Measurements from ENCODE around the gene RBM14.
"Not testable (repeated sequence)": the region's sequence is repeated elsewhere in the genome, so short reads cannot be mapped to it uniquely, and the experiment has no call there.

The RBM14 gene

DNA sequence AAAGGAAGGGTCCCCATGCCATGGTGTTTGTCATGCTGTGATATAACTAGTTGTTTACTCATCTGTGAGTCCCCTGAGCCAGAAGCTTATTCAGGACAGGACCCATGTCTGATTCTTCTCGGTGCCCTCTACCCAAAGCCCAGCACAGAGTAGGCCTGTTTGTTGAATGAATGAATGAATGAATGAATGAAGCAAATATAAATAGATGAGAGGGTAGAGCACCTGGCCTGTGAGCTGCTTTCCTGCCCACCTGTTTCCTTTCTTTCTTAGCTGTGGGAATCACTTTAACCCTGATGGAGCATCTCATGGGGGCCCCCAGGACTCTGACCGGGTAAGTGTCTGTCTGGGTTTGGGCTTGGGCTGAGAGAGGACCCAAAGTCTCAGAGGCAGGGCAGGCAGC lies 16.2 kb upstream of the RBM14 start:
- DNase-seq, result no peak

DNA sequence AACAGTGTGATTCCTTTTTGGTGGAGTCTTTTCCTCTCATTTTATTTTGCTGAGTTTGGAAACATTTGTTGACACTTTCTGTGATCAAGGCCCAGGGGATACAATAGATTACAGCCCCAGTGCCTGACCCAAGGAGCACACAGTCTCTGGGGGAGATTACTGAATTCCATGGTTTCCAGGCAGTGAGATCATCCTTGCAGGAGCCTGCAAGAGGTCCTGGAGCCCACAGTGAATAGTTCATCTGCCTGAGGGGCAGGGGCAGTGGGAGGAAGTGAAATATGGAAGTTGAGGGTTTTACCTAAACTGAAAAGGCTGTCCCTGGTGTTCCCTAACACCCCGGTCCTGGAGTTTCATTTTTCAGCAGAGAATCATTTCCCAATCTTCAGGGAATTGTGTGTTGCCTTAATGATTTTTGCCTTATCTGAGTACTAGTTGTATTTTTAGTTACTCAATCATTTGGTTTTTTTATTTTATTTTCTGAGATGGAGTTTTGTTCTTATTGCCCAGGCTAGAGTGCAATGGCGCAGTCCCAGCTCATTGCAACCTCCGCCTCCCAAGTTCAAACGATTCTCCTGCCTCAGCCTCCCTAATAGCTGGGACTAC lies 15.7 kb upstream of the RBM14 start:
- DNase-seq, result no peak

DNA sequence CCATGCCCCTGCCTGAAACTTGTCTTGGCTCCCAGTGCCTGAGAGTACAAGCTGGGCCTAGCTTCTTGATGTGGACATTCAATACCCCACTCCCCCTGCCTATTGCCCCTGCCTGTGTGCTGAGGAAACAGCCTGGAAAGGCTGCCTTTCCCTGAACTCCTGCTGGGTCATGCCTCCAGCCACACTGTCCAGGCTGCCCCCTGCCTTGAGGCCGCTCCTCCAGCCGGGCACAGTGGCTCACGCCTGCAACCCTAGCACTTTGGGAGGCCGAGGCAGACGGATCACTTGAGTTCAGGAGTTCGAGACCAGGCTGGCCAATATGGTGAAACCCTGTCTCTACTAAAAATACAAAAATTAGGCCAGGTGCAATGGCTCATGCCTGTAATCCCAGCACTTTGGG lies 13.4 kb upstream of the RBM14 start:
- DNase-seq, result no peak

DNA sequence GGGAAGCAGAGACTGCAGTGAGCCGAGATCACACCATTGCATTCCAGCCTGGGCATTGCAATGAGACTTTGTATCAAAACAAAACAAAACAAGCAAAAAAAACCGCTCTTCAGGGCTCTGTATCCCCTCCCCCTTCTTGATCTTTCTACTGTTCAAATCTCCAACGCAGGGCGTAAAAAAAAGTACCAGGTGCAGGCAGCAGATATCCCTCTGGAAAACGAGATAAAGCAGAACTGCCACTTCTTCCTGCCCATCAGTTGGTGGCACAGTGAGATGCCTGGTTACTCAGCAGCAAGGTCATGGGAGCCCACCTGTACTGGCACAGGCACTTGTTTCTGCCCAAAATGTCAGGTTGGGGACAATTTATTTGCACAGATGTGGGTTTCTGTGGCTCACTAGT lies 12.3 kb upstream of the RBM14 start:
- DNase-seq, result no peak

DNA sequence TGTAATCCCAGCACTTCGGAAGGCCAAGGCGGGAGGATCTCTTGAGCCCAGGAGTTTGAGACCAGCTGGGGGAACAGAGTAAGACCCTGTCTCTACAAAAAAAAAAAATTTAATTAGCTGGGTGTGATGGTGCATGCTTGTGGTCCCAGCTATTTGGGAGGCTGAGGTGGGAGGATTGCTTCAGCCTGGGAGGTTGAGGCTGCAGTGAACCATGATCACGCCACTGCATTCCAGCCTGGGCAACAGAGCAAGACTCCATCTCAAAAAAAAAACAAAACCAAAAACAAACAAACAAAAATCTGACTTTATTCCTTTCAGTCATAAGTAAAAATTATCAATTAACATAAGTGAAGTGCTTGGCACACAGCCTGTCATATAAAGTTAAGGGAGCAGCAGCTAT lies 9.8 kb upstream of the RBM14 start:
- not testable (repeated sequence) for DNase-seq

DNA sequence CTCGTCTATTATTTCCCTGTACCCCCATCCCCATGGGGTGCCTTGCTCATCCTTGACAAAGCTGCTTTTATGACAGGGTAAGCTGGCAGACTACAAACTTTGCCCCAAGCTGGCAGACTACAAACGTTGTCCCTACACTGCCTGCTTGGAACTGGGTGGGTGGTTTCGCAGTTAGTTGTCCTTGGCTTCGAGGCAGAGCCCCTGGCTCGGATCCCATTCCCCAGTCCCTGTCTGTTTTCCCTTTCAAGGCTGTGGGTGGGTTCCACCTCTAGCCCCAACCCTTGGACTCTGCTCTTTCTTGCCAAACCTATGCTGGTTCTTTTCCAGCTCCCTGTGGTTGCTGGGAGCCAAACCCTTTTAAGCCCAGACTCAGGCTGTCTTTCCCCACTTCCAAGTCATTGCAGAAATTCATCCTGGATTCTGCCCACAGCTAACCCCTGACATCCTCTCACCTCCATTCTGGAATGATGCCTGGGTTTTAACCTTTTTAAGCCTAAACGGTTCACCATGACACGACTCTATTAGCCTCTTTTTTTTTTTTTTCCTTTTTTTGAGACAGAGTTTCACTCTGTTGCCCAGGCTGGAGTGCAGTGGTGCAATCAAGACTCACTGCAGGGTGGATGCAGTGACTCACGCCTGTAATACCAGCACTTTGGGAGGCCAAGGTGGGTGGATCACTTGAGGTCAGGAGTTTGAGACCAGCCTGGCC lies 9.2 kb upstream of the RBM14 start:
- DNase-seq, result peak; percentile 40

DNA sequence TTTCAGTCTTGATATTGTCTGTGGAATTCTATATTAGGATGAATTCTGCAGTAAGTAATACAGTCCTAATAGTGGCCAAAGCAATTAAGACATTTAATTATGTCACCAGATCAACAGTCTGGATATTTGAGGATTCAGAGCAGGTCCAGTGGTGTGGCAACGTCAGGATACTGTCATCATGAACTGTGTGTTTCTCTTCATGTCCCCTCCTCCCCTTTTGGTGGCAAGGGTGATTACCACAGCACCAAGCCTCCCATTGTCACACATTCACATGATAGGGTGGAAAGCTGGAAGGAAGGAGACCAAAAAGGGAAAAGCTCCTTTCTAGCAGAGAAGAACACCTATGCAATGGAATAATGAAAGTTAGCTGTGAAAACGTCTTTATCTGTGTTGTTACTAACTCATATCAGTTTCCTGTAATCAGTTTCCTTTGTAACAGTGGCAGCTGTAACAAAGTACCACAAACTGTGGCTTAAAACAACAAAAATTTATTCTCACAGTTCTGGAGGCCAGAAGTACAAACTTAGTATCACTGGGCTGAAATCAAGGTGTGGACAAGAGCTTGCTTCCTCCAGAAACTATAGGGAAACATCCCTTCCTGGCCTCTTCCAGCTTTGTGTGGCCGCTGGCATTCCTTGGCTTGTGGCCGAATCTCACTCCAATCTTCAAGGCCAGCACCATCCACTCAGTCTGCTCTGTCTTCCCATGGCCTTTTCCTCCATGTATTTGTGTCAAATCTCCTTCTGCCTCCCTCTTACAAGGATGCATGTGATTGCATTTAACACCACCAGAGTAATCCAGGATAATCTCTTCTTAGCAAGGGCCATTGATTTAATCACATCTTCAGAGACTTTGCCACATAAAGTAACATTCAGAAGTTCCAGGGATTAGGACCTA lies 6.5 kb upstream of the RBM14 start:
- DNase-seq, result no peak

DNA sequence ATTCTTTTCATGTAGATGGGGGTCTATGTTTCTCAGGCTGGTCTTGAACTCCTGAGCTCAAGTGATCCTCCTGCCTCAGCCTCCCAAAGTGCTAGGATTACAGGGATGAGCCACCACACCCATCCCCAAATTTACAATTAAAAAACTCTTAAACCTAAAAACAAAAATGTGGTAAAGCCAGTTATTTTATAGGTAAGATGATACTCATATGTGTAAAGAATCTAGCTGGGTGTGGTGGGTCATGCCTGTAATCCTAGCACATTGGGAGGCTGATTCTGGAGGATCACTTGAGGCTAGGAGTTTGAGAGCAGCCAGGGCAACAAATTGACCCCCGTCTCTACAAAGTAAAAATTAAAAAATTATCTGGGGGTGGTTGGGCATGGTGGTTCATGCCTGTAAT lies 4.0 kb upstream of the RBM14 start:
- DNase-seq, result no peak

DNA sequence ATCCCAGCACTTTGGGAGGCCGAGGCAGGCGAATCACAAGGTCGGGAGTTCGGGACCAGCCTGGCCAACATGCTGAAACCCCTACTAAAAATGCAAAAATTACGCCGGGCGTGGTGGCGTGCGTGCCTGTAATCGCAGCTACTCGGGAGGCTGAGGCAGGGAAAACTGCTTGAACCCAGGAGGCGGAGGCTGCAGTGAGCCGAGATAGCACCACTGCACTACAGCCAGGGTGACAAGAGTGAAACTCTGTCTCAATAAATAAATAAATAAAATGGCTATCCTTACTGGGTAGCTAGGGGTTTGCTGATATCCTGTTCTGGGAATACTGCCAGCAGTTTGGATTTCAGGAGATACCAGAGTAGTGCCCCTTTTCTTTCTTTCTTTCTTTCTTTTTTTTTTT lies 2.4 kb upstream of the RBM14 start:
- DNase-seq, result no peak

DNA sequence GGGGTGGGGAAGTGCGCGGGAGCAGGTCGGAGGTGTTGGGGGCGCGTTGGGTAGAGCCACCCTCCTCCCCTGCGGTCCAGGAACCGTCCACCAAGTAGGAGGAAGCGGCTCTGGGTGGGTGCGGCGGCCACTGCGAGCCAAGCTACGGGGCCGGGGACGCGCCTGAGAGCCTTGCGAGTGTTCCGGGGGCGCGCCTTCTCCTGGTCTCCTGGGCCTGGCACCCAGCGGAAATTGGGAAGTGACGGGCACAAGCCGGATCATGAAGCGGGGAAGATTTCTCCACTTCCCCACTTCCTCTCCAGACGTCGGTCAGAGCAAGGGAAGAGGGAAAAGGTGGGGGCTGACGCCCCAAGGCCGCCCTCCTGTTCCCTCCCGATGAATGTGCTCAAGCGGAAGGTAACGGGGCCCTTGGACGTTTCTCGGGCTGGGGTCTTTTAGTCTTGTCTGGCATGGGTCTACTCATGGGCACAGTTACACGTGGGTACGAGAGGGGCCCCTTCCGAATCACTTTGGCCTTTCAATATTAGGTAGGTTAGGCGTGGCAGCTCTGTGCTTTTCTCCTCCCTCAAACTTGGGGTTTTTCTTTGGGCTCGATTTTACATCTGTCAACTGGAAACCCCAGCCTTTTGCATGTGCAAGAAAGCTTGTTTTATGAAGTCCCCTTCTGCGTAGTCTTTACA lies 865 bp downstream of the RBM14 start:
- no peak for DNase-seq

DNA sequence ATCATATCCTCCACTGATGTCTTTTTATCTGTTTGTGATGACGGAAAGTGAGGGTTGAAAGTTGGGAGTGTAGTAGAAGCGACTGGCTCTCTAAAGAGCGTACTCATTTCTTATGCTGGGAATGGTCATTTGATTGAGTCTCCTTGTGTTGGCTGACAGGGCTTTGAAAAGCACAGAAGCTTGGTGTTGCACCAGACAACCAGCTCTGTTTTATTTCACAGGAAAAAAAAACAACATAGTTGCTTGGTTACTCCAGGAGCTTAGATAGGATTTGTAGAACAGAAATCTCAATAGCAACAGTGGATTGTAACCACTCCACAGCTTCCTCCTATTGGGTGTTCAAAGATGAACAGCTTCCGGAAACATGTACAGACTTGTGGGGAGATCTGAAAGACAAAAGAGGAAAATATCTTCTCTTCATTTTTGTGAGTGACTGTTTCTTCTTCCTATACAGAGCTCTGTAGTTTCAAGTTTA lies 2.7 kb downstream of the RBM14 start:
- peak; percentile 22 for DNase-seq

DNA sequence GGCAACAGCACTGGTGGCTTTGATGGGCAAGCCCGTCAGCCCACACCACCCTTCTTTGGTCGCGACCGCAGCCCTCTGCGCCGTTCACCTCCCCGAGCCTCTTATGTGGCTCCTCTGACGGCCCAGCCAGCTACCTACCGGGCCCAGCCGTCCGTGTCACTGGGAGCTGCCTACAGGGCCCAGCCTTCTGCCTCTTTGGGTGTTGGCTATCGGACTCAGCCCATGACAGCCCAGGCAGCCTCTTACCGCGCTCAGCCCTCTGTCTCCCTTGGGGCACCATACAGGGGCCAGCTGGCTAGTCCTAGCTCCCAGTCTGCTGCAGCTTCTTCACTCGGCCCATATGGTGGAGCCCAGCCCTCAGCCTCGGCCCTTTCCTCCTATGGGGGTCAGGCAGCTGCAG lies 8.0 kb downstream of the RBM14 start:
- DNase-seq, result no peak

DNA sequence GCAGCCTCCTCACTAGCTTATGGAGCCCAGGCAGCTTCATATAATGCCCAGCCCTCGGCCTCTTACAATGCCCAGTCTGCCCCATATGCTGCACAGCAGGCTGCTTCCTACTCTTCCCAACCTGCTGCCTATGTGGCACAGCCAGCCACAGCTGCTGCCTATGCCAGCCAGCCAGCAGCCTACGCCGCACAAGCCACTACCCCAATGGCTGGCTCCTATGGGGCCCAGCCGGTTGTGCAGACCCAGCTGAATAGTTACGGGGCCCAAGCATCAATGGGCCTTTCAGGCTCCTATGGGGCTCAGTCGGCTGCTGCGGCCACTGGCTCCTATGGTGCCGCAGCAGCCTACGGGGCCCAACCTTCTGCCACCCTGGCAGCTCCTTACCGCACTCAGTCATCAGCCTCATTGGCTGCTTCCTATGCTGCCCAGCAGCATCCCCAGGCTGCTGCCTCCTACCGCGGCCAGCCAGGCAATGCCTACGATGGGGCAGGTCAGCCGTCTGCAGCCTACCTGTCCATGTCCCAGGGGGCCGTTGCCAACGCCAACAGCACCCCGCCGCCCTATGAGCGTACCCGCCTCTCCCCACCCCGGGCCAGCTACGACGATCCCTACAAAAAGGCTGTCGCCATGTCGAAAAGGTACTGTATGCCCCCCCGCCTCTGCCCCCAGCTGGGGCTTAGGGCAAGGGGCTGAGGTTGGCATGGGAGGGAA lies 8.8 kb downstream of the RBM14 start:
- no peak for DNase-seq

DNA sequence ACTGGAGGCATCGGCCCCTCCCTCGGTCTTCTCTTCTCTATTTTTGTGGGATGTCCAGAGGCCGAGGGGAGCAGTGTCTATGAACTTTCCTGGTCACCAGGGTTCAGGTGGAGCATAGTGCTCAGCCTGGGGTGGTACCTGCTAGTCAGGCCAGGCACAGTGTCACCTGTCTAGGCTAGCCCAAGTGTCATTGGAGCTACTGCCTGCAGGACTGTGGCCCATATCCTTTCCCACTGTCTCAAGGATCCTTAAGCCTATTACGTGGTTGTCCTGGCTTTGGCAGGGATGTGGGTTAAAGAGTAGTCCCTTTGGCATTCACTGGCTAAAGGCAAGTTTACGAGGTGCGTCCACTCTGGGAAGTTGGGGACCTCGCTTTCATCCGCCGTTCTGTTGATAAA lies 9.3 kb downstream of the RBM14 start:
- no peak for DNase-seq

DNA sequence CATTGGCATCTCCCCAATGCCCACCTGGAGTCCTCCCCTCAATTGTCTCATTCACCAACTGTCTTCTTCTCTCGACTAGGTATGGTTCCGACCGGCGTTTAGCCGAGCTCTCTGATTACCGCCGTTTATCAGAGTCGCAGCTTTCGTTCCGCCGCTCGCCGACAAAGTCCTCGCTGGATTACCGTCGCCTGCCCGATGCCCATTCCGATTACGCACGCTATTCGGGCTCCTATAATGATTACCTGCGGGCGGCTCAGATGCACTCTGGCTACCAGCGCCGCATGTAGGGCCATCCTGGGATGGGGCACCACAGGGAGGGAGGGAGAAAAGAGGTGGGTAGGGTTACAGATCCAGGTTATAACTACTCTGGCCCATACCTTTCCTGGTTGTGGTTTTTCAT lies 10.0 kb downstream of the RBM14 start:
- no peak for DNase-seq

DNA sequence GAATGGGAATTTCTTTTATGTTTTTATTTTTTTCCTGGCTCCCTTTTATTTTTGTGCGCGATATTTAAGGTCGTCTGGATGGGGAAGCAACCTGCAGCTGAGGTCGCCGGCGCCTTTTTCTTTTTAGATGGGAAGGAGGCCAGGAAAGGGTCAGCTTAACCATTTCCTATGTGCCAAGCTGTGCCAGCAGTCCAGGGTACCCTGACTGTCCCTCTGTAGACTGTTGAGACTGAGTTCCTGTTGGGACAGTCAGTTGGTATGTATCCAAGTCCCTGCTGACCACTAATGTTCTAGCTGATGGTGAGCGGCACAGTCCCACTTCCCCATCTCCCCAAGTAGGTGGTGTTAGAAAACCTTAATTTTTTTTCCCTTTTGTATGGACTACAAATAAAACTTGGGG lies 10.5 kb downstream of the RBM14 start:
- DNase-seq, result no peak

DNA sequence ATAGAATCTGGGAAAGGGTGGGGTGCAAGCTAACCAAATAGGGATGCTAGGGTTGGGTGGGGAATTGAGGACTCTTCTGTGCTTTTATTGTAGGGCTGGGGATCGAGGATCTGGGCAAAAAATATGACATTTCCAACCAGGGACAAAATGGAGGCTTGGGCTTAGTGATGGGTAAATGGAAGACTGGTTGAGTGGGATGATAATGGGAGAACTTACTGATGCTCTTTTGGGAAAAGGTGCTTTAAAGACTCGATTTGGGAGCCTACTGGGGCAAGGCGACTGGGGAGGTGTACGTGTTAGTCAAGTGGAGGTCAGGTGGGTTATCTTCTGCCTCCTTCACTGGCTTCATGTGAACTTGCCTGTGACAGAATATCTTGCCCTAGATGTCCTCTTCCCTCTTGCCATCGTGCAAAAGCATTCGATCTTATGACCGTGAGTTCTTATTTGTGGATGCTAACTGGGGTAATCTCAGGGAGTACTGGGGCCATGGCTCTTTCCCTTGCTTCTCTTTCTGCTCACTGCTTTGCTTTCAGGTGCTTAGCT lies 11.7 kb downstream of the RBM14 start:
- no peak for DNase-seq

DNA sequence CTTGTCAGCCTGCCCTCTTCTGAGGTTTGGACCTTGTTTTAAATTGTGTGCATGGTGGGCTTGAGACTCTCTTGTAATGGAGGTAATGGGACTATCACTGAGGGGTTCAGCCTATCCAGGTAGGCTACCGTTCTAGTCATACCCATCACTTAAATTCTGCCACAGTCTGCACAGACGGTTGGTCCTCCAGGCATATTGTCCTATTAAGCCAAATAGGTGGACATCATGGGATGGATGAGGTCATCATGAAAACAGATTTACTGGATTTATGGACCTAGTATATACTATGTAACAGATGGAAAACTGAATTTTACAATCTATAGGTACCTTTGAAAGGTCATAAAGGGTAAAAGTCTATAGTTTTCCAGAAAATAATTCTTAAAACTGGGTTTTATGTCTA lies 12.9 kb downstream of the RBM14 start:
- DNase-seq, result no peak

DNA sequence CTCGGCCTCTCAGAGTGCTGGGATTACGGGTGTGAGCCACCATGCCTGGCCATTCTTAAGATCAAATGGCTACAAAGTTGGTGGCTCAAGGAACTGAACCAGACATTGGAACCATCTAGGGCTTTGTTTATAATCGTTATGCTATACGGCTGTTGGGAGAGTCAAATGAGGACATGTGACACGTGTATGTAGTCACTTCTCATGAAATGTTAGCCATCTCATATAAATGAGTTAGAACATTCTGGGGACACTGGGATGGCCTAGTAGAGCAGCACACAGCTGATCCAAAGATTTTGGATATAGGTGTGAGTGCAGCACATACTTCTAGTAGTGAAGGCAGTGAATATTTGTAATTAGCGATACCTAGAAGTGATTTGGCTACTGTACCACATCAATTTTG lies 15.5 kb downstream of the RBM14 start:
- DNase-seq, result no peak

DNA sequence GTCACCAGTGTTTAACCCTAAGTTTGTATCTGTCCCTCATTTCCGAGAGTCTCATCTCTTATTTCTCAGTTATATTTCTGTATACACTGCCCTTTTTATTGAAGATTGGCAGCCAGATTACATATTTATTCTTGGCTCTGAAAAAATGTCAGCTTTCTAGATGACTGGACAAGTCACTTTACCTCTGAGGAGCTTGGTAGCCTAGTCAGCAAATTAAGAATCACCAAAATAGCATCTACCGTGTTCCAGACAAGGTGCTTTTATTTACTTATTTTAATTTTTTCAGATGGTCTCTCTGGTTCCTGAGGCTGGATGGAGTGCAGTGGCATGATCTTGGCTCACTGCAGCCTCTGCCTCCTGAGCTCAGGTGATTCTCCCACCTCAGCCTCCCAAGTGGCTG lies 16.5 kb downstream of the RBM14 start:
- DNase-seq, result no peak

DNA sequence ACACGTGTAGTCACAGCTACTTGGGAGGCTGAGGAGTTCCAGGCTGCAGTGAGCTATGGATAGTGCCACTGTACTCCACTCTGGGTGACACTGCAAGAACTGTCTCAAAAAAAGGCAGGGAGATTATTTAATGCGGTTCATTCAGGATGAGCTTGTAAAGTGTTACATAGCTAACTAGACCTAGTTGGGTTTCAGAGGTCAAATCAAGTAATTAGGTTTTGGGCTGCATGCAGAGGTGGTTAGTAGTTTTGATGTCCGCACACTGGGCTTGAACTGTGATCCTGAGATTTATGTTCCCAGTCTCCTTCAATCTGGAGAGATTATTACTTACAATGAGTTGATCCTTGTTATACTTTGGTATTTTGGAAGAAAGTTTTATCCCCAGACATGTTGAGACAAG lies 20.0 kb downstream of the RBM14 start:
- no peak for DNase-seq

DNA sequence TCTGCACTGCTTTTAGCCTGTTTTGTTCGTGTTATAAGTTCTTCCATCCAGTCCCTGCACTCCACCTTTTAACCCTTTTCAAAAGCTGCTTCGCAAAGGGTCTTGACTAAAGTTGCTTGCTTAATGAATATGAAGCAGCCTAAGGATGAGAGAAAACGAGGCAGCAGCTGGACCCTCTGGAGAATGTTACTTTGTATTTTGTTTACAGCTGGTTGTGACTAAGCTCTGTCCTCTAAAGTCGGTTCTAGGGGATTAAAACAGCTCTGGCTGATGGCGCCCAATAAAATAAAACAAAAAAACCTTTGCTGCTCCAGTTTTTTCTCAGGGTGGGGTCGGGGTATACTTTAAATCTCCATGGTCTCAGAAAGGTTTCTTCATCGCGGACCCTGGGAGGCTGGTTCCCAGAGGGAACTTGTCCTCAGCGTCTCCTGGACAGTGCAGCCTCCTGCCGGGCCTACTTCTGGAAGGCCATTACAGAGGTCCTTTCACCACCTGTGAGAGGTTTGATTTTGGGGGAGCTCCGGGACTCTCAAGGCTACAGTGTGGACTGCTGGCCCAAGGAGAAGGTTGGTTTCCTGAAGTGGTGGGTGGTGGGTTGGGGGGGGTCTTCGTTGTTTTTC lies 21.2 kb downstream of the RBM14 start:
- DNase-seq, result no peak
